Activated naive CD4-positive, alpha-beta T cell treated with Interleukin-2 at 50 U/mL for 16 hours (primary cell): ENCODE results near the gene MYO18A.

ENCODE experiments used
- DNase-seq: peaks from one replicate; pipeline ENCODE4 v3.0.0-alpha.2; 2020

Gene MYO18A

DNA sequence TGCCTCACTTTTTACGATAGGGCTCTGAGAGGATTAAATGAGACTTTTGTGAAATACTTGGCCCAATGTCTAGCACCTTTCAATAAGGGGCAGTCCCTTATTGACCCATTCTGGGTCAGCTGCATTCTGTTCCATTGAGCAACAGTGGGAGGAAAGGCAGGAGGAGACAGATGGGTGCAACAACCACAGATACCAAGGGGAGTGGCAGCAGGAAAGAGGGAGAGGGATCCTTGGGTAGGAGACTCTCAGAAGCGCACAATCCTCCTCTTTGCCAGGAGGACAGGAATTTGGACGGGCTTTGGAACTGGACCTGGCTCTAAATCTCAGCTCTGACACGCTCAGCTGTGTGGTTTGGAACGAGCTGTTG, 133.7 kb downstream of the MYO18A start:
- no peak for DNase-seq

DNA sequence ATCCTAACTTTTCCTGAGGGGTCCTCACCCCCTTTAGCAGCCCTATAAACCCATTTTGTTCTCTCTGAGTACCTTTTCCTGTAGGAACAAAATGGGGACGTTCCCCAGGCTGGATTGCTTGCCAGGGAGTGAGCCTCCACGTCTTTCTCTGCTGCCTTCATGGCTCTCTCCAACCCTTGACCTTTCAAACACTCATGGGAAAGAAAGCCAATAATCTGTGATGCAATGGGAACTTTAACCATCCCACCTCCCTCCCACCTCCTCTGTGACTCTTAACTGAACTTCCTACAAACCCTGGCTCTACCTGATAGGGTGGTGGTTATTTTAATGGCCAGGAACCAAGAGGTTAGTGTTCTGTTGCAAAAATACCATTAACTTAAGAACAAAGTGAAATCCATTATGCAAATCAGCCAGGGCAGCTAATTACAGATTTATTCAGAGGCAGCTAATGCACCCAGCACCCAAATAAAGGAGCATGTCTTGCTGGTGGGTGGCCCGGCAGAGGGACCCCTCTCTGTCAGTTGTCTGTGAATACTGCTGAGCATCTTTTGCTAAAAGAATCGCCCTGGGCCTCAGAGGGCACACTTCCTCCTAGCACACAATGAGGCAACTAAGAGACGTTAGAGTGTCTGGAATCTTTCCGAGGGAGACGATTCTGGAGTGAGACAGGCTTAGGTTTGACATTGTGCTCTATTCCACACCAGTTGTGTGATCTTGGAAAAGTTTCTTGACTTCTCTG, 134.3 kb downstream of the MYO18A start:
- DNase-seq, result no peak

DNA sequence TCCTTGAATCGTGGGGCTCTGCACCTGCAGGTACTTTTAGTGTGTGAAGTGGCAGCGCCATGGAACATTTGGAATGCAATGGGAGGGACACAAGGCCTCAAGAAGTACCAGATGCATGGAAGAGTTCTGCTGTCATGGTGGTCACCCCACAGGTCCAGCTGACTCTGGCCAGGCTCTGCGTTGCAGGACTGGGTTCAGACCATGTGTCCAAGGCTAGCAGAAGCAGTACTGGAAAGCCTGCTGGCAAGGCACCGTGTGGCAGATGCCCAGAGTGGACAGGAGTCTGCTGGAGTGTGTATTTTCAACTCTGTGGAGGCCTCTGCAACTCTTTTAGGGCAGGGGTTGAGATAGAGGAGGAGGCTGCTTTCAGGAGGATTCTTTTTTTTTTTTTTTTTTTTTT, 135.2 kb downstream of the MYO18A start:
- DNase-seq, result no peak

DNA sequence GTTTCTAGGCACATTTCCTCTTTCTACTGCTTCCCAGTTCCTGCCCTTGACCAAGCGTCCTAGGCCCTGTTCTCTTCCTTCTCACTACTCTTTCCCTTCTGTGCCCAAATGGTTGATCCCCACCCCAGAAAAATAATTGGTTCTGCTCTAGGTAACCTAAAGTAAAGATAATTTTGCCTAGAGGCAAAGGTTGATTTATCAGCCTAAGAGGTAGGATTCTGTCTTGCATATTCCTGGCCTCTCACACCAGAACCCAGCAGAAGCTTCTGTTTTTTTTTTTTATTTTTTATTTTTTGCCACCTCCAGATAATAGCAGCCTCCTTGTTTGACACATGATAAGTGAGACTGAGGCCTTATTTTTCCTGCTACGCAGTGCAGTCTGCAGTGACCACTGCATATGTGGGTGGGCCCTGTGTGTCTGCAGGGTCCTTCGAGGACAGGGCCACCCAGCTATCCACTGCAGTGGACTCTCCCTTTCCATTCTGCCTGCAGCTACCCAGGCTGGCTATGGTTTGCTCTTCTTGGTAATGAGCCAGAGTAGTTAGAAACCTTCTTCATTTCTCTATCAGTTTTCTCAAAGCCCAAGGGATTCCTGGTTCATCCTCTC, 136.6 kb downstream of the MYO18A start:
- no peak for DNase-seq

DNA sequence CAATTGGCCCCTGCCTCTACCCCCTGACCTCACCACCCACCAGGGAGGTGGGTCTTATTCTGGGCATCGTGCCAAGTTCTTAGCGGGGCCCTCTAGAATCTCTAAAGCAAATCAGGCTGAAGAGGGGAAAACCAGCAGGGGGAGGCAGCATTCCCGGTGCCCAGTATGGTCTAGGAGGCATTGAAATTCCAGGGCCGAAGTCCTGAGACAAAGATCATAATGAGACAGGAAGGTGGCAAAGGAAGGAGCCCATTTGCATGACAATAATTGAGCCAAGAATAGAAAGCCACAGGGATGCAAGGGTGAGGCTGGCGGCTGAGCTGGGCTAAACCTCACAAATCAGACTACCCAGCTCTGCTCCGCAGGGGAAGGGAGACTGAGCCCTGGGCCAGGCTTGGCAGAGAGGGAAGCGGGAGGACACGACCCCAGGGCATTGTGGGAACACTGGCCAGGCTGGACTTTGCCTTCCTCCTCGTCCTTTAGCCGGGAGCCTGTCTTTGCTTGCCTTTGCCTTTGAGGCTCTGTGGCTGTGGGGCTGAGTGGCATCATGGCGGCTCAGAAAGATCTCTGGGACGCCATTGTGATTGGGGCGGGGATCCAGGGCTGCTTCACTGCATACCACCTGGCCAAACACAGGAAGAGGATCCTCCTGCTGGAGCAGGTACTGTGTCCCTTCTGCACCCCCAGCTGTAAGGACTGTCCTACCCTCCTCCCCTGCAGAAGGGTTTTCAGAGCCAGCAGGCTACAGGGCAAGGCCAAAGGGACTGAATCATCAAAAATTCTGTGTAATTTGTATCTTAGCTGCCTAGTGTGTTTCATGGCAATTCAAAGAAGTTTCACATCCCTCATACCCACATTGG, 137.3 kb downstream of the MYO18A start, which contains the start of gene PIPOX:
Gene PIPOX (plus strand): TSS at position 463 of the 860 bp plus-strand sequence. CDS start 85 bp downstream, at position 548.
- DNase-seq, result no peak

DNA sequence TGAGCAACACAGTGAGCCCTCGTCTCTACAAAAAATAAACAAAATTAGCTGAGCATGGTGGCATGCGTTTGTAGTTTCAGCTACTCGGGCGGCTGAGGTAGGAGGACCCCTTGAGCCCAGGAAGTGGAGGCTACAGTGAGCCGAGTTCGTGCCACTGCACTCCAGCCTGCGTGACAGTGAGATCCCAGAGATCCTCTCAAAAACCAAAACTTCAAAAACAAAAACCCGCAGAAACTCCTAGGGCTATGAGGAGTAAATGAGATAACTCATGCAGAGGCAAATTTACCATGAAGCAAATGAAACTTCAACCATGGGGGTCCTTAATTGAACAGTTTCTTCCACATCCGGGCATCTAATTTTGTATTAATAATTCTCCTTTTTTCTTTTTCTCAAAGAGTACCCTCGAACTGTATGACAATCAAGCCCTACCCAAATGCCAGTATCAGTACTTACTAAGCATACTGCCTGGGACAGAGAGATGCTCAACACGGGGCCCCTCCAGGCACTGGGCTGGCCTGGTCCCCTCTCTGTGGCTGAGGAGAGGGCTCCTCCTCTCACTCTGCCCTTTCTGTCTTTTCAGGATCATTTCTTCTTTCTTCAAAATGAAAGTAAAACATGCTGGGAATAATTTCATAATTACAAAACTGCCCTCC, 138.0 kb downstream of the MYO18A start:
- DNase-seq, result no peak

DNA sequence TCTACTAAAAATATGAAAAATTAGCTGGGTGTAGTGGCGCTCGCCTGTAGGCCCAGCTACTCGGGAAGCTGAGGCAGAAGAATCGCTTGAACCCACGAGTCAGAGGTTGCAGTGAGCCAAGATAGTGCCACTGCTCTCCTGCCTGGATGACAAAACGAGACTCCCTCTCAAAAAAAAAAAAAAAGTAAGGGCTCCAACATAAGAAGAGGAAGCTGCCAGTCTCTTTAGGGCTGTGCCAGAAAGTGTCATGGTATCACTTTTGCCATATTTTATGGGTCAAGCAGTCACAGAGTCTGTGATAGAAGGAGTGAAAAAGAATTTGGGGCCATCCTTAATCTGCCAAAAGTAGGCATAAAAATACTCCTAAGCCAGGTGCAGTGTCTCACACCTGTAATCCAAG, 138.6 kb downstream of the MYO18A start:
- DNase-seq, result no peak

DNA sequence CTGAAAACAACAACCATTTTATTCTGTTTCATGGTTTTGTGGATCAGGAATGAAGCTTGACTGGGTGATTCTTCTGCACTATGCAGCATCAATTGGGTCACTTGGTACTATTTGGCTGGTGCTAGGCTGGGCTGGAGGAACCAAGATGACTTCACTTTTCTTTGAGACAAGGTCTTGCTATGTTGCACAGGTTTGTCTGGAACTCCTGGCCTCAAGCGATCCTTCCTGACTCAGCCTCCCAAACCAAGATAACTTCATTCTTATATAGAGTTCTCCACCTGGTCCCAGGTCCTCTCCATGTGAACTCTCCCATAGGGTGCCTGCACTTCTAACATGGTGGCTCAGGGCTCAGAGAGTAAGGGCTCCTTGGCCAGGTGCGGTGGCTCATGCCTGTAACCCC, 139.1 kb downstream of the MYO18A start:
- DNase-seq, result no peak

DNA sequence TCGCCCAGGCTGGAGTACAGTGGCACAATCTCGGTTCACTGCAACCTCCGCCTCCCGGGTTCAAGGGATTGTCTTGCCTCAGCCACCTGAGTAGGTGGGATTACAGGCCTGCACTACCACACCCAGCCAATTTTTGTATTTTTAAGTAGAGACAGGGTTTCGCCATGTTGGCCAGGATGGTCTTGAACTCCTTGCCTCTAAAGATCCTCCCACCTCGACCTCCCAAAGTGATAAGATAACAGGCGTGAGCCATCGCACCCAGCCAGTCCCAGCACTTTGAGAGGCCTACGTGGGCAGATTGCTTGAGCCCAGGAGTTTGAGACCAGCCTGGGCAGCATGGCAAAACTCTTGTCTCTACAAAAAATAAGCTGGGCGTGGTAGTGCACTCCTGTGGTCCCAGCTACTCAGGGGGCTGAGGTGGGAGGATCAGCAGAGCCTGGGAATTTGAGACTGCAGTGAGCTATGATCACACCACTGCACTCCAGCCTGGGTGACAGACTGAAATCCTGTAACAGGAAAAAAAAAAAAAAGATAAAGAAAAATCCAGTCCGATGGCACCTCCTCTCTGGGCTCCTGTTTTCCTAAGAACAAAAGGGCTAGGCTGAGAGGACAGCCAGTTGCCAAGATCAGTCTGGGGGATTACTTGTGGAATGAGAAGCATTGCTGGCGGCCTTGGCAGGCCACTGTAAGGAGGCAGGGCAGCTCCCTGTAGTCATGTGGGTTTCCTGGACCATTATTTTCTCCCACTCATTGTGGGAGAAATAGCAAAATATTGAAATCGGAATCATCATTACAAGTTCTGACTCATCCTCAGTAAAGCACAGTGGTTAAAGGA, 140.2 kb downstream of the MYO18A start:
- no peak for DNase-seq

DNA sequence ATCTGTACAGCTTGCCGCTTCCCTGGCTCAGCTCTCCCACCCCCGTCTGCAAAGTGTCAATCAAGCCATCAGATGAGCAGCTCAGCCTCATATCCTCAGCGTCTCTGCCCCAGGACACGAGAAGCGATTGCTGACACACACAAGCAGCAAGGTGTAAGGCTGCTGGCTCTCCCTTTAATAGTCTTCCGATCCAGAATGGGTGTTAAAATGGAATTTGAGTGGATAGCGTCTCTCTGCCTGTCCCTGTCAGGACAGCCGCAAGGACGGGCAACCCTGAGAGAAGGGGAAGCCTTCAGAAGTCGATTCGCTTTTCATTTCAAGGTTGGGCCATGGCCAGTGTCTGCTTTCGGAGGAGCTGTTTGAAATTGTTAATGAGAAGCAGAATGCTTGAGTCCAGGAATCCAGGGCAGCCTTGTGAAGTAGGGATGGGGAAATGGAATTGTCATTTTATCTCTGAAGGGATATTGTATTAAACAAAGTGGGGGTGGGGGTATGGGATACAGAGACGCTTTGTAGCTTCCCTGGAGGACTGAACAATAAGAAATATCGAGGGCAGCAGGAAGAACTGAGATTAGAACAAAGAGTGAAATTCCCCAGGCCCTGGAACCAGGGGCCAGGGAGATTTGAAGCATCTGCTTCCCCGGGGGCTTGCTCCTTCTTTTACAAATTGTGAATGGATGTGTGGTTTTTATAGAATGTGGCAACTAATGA, 142.0 kb downstream of the MYO18A start:
- DNase-seq, result no peak

DNA sequence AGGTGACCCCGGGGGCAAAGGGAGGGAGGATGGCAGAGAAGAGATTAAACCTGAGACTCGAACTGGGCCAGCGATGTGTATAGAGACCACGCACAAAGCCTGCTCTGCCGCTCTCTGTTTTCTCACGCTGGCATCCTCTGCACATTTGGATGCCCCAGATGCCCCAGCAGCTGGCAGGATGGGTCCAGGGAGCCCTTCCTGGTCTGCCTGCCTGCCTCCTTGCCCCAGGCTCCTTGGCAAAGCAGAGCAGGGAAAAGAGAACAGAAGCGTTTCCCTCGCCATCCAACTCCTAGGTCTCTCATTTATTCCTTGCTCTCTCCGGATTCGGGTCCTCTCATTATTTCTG, 142.5 kb downstream of the MYO18A start:
- no peak for DNase-seq

DNA sequence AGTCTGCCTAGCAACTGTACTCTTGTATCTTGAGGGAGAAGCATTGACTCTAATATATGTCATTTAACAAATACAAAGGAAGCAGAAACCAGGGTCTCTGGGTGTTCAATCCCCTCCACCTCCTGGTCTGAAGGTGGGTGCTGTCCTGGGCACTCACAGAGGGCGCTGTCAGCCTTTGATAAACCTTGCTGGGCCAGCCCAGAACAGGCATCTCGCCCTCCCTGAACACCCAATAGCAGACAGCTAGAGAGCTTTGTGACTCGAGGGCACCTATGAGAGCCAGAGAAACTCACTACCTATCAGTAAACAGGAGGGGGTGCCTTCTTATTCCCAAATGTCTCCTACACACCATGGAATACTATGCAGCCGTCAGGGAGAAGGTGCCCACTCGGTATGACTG, 143.6 kb downstream of the MYO18A start:
- no peak for DNase-seq

DNA sequence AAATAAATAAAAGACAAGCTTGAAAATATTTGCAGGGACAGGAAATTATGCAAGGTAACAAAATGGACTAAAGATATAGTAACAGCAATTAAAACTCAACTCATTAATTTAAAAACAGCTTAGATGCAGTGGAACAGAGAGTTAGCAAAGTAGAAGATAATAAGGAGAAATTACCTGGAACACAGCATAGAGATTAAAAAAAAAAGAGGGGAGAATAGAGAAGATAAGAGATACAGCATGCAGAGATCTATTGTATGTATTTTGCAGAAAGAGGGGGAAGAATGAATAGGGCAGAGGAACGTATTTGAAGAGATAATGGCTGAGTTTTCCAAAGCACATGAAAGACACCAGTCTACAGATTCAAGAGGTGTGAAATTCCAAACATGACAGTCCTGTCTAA, 145.7 kb downstream of the MYO18A start:
- DNase-seq, result no peak

DNA sequence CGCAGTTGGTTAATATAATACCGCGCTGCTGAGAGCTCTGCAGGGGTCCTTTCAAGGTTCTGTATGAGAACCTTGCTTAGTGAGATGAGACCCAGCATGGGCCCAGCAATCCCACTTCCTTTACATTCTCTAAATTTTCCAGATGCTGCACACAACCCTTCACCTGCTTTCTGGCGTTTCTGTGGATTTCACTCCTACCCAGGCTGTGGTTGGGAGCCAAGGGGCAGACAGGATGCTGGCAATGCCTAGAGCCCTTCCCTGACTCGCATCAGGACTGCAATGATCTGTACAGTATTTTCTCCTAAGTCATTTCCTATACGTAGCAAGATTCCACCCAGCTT, 147.4 kb downstream of the MYO18A start:
- DNase-seq, result no peak

DNA sequence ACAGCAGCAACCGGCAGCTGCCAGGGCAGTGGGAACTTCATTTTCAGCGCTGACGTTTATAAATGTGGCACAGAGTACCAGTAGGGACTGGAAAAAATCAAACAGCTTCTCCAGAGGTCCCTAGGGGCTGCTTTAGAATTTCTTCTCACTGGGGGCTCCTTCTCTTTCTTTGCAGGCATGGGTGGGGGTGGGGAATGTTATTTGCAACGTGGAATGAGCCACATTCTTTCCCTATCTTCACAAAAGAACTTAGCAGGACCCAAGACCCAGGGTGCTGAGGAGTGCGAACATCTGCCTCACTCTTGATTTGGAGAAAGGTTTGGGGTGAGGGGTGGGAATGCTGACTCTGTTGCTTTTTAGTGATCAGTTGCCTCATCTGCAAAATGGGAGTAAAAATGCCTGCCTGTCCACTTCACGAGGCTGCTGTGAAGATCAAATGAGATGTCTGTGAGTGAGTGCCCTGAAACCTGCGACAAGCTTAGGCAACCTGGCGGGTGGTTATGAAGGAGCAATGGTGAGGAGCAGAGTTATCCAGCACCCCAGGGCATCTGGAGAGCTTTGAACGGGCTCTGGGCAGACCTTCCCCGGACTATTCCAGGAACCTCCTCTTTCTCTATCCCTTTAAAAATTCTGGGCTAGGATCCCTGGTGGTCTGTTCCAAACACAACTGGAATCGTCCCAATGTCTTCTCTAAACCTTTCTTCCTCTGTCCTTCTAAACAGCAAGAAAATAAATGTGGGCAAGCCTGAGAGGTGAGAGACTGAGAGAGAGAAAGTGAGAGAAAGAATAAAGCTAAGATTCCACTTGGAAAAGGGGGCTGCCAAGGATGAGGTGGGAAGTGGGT, 148.0 kb downstream of the MYO18A start:
- no peak for DNase-seq

DNA sequence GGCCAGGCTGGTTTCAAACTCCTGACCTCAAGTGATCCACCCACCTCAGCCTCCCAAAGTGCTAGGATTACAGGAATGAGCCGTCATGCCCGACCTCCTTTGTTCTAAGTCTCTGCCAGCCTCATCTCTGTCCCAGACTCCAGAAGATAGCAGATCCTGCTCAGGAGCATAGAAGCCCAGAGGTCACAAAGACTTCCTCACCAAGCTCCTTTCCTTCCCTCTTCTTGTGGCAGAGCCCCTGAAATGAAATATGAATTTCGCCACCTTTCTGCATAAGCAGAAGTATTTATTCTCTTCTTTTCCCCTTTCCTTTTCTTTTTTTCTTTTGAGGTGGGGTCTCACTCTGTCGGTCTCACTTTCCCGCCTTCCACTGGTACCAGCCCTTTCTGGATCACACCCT, 148.7 kb downstream of the MYO18A start:
- no peak for DNase-seq

DNA sequence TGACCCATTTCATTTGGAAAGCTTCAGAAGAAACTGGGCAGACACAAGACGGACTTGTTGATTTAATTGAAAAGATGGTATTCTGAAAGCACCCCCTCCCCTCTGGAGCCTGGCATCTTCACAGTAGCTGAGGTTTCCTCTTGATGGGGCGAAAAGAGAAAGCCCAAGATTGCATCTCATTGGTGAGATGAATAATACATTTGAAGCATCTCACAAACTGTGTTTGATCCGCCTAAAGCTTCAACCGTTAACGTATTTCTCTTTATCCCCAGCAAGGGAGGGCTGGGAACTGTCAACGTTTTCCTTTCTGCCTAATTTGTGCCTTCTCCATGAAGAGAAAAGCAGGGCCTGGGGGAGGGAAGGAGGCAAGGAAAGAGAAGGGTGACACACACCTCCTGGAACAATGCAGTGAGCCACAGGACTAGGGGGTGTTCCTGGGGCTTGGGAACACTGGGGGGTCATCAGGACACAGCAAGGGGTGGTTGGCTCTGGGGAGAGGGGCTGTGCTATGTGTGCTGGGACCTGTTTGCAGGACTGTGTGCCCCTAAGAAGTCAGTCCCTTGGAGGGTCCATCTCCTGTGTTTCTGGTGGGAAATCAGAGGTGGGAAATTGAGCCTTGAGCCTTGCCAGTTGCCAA, 155.8 kb downstream of the MYO18A start:
- DNase-seq, result no peak

DNA sequence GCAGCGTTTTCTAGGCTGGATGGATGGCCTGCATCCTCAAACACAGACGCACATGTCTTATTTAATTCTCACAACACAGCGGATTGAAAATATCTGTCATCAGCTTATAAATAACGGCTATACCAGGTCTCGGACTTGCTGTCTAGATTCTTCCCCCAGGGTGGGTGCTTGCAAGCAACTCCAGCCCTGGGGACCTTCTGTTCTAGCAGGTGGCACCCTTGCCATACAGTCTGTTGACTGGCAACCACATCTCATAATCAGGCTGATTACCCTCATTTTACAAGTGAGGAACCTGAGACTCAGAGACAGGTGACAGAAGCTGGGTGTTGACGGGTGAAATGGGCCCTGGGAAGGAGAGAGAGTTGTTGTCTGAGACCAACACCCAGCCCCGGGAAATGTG, 158.1 kb downstream of the MYO18A start:
- no peak for DNase-seq

DNA sequence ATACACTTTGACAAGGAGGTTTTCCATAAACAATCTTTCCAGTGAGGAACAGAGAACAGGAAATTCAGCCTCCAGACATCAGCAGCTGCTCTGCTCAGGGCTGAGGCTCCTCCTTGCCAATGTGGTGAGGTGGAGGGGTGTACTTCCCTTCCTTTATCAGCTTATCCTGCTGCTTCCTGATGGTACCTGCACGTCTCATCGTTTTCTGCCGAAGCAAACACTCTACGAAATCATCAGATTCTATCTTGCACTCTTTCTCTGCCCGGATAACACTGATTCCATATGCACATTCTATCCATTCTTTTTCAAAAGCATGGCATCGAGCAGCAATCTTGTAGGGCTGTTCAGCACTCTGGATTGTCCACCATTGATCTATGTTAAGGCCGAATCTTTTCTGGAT, 159.0 kb downstream of the MYO18A start:
- no peak for DNase-seq
